GM21381 (cell line): ENCODE data around the gene FAM168A.

ENCODE experiments used
- ATAC-seq: cut with Tn5 transposase; IDR thresholded peaks from one replicate; pipeline ENCODE4 v1.9.1; 2021; ENCODE audit warnings: mild to moderate bottlenecking, moderate library complexity; ENCODE audit not compliant: unreplicated experiment

The FAM168A gene

DNA sequence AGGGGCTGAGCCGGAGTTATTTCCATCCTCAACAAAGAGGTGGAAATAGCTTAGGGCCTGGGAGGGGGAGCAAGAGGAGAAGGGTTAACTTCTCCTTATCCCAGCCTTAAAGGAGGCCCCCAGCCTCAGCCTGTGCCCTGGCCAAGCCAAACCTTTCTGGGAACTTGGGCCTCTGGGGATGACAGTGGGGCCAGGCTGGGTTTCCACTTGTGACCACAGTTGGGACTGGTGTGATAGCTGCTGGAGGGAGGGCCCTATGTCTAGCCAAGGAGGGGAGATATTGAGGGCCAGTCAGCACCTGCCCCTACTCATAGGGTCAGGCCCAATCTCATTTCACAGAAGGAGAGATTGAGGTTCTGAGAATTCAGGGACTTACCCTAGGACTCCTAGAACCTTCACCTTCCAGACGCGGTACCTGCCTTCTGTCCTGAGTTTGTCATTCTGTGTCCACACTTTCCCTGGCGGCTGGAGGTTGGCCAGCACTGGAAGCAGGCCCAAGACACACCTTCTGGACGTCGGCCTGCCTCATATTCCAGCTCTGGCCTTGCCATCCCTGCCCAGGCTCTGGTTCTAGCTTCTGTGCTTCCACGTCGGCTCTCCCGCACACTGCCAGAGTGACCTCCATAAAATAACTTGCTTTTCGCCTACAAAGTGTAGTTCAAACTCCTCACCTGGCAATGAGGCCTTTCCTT lies 218.6 kb downstream of the FAM168A start:
- ATAC-seq, result no peak

- peak; percentile 22 for ATAC-seq
Measured at GRCh38 chr11:73376803-73377629, 220.9 kb downstream of the FAM168A start.

DNA sequence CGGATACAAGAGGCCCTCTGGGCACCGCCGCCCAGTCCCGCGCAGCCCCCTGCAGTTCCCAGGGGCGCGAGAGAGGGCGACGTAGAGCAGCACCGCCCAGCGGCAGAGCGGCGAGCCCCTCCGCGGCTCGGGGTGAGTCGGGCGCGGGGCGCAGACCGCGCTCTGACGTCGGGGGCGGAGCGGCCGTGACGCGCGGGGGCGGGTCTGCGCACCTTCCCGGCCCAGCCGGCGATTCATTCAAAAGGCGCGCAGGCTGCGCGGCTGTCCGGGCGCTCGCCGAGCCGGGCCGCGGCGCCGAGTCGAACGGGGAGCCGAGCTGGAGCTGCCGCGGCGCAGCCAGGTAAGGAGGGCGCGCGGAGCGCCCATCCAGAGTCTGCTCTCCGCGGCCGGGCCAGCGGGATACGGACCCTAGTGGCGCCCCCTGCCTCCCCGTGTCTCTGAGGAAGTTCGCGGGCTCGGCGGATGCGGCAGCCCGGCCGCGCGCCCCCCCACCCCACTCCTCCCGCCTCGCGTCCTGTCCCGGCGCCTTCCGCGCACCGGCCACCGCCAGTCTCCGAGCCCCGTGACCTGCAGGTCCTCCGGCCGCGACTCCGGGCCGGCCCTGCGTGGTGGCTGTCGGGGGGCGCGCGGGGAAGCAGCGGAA lies 221.6 kb downstream of the FAM168A start, which contains the start of gene RELT:
TSS of gene RELT (plus strand) at position 240 of the 643 bp plus-strand sequence. CDS start 12,738 bp downstream, outside the sequence.
- peak; percentile 73 for ATAC-seq

GRCh38 chr11:73375830-73376159 lies 222.1 kb downstream of the FAM168A start:
- no peak for ATAC-seq

DNA sequence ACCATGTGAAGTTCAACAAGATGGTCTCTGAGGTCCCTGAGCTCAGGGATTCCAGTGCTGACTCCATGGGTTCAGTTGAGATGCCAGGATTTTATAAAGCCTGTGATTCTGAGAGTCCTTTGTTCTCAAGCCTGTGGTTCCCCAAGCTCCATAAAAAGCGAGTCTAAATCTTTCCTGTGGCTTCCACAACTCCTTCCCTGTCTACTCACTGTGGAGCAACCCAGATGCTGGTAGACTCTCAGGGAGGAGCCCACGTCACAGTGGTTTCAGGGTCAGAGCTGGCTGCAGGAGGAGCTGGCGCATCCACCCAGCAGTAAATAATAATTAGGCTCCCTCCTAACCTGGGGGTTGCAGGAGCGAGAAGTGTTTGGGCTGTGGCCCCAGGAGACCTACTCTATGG lies 223.8 kb downstream of the FAM168A start:
- no peak for ATAC-seq

- ATAC-seq, result no peak
Measured at GRCh38 chr11:73372375-73372993, 225.4 kb downstream of the FAM168A start.

- no peak for ATAC-seq
Measured at GRCh38 chr11:73367482-73368024, 230.4 kb downstream of the FAM168A start.

GRCh38 chr11:73366953-73367352 lies 231.0 kb downstream of the FAM168A start:
- no peak for ATAC-seq

DNA sequence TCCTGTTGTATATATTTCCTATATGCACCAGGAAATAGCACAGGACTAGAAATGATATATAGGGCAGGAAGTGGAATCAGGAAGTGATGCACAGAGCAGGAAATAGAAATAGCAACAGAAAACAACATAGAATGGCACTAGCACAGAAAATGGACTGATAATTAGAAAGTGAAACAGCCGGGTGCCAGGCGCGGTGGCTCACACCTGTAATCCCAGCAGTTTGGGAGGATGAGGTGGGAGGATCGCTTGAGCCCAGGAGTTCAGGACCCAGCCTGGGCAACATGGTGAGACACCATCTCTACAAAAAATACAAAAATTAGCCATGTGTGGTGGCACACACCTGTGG lies 231.7 kb downstream of the FAM168A start:
- ATAC-seq, result no peak

- ATAC-seq, result no peak
Measured at GRCh38 chr11:73365352-73366264, 232.3 kb downstream of the FAM168A start.

- ATAC-seq, result no peak
Measured at GRCh38 chr11:73363147-73363546, 234.8 kb downstream of the FAM168A start.

DNA sequence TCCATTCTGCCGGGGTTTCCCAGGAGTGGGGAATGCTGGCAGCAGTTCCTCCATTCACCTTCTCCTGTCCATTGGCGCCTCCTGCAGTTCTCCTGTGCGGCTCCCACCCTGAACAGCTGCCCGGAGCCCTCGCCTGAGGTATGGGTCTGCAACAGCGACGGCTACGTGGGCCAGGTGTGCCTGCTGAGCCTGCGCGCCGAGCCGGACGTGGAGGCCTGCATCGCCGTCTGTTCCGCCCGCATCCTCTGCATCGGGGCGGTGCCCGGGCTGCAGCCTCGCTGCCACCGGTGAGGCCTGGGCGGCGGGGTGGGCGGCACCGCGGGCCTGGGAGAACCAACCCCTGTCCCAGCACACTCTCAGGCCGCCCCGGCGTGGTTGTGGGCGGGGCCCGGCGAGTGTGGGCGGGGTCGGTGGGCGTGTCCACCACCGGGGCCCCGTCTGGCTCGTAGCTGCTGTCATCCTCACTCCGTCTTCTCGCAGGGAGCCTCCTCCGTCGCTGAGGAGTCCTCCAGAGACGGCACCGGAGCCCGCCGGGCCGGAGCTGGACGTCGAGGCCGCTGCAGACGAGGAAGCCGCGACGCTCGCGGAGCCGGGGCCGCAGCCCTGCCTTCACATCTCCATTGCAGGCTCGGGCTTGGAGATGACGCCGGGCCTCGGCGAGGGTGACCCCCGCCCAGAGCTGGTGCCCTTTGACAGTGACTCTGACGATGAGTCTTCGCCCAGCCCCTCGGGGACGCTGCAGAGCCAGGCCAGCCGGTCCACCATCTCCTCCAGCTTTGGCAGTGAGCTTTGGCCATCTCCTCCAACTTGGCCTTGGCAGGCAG lies 235.7 kb downstream of the FAM168A start:
- no peak for ATAC-seq

- no peak for ATAC-seq
Measured at GRCh38 chr11:73360743-73361369, 237.1 kb downstream of the FAM168A start.

DNA sequence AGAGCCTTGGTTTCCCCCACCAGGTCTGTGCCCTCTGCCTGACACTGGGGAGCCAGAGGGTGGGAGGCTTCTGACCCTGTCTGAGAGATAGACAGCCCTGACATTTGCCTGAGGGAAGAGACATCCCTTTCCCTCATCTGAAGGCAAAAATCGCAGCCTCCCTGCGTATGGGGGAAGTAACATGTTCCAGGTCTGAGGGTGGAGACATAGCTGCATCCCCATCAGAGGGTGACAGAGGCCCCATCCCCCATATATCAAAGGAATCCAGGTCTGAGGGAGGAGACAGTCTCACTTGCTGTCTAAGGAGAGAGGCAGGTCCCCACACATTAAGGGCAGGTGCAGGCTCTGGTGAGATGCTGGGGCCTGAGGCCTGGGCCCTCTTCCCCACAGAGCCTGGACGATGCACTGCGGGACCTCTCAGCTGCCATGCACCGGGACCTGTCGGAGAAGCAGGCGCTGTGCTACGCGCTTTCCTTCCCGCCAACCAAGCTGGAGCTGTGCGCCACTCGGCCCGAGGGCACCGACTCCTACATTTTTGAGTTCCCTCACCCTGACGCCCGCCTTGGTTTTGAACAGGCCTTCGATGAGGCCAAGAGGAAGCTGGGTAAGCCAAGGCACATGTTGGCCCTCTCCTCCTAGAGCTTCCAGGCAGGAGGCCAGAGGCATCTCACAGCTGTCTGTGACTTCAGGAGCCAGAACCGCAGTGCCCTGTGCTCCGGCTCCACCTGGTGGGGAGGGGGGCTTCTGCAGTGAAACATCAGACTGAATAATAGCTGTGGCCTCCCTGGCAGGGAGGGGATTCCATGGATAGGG lies 237.8 kb downstream of the FAM168A start:
- no peak for ATAC-seq

DNA sequence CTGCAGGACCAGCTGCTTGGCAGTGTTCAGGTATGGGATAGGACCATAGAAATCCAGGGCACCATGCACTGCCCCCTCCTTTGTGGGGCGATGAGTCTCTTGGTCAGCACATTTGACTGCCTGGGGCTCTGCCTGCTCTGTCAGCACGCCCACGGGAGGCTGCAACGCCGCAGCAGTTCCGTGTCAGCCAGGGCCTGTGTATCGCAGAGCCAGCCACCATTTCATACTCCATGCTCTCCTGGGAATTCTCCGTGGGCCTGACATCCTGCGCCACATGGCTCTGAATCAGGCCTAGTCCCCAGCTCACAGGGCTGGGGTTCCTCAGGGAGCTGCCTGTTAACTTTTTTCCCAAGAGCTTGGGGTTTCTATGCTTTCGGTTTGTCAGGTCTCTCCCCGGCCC lies 238.6 kb downstream of the FAM168A start:
- ATAC-seq, result no peak

GRCh38 chr11:73358071-73358470 lies 239.8 kb downstream of the FAM168A start:
- no peak for ATAC-seq

- no peak for ATAC-seq
Measured at GRCh38 chr11:73356979-73357860, 240.7 kb downstream of the FAM168A start.
